Measurements from ENCODE around the gene ZDHHC8.

Gene ZDHHC8

GRCh38 chr22:20146777-20147176, 15.2 kb downstream of the ZDHHC8 start:
- Histone ChIP-seq H3K36me3 (no peaks in the 10 kb centered on the region), H3K27me3 (ENCODE audit: insufficient read depth, low read depth, severe bottlenecking) (no peaks in the 10 kb centered on the region), H3K27ac (no peak overlapping the region), H3K9me3 (ENCODE audit: severe bottlenecking) (no peaks in the 10 kb centered on the region), H3K4me3 (ENCODE audit: low read depth, low read length) (no peak overlapping the region)
- no peak for TF ChIP-seq CTCF (IDR thresholded peaks at IDR 0.05; ENCODE audit: low read depth, low read length)
- no peak for DNase-seq

GRCh38 chr22:20147237-20147988, 15.8 kb downstream of the ZDHHC8 start:
- Histone ChIP-seq H3K36me3 (no peaks in the 10 kb centered on the region), H3K9me3 (ENCODE audit: severe bottlenecking) (no peaks in the 10 kb centered on the region), H3K4me3 (ENCODE audit: low read depth, low read length) (no peak overlapping the region), H3K27ac (no peak overlapping the region), H3K27me3 (ENCODE audit: insufficient read depth, low read depth, severe bottlenecking) (no peaks in the 10 kb centered on the region)
- TF ChIP-seq CTCF (IDR thresholded peaks at IDR 0.05; ENCODE audit: low read depth, low read length): no peak
- DNase-seq: no peak

- DNase-seq: no peak
- Histone ChIP-seq H3K27ac (no peak overlapping the region), H3K27me3 (ENCODE audit: insufficient read depth, low read depth, severe bottlenecking) (no peaks in the 10 kb centered on the region), H3K9me3 (ENCODE audit: severe bottlenecking) (no peaks in the 10 kb centered on the region), H3K36me3 (no peaks in the 10 kb centered on the region), H3K4me3 (ENCODE audit: low read depth, low read length) (no peak overlapping the region)
- no peak for TF ChIP-seq CTCF (IDR thresholded peaks at IDR 0.05; ENCODE audit: low read depth, low read length)
Observed at GRCh38 chr22:20148414-20148813, 16.8 kb downstream of the ZDHHC8 start.

GRCh38 chr22:20149257-20150250, 17.9 kb downstream of the ZDHHC8 start:
- DNase-seq: no peak
- H3K36me3 ChIP-seq: no peaks in the 10 kb centered on the region
- no peak overlapping the region for H3K4me3 ChIP-seq (ENCODE audit: low read depth, low read length)
- no peak for TF ChIP-seq CTCF (IDR thresholded peaks at IDR 0.05; ENCODE audit: low read depth, low read length)
- no peaks in the 10 kb centered on the region for H3K9me3 ChIP-seq (ENCODE audit: severe bottlenecking)
- no peak overlapping the region for H3K27ac ChIP-seq
- H3K27me3 ChIP-seq (ENCODE audit: insufficient read depth, low read depth, severe bottlenecking): no peaks in the 10 kb centered on the region

GRCh38 chr22:20150381-20151275, 19.0 kb downstream of the ZDHHC8 start, which contains the start of gene CCDC188:
CCDC188 (minus strand) TSS chr22:20151055; CDS start chr22:20150986, 69 bp downstream.
- Histone ChIP-seq H3K9me3 (ENCODE audit: severe bottlenecking) (no peaks in the 10 kb centered on the region), H3K4me3 (ENCODE audit: low read depth, low read length) (no peak within 1 kb of the TSS), H3K36me3 (no peaks in the 10 kb centered on the region), H3K27ac (no peak within 1 kb of the TSS), H3K27me3 (ENCODE audit: insufficient read depth, low read depth, severe bottlenecking) (no peaks in the 10 kb centered on the region)
- no peak for DNase-seq
- TF ChIP-seq CTCF (IDR thresholded peaks at IDR 0.05; ENCODE audit: low read depth, low read length): no peak
